NOMO-1 (cell line): ENCODE data around the gene PRF1.
"Not testable (repeated sequence)": the region's sequence is repeated elsewhere in the genome, so short reads cannot be mapped to it uniquely, and the experiment has no call there.

Experiments used
- DNase-seq, 2 experiments: peaks; one replicate each; lab custom pipeline; 2025; ENCODE audit not compliant: unreplicated experiment in 2 of 2; lab: John Stamatoyannopoulos, UW

The PRF1 gene

GRCh38 chr10:70595566-70596016, 7.0 kb downstream of the PRF1 start:
- DNase-seq: no peak

GRCh38 chr10:70594161-70594560, 8.4 kb downstream of the PRF1 start:
- no peak for DNase-seq

- DNase-seq: no peak
Observed at GRCh38 chr10:70593513-70593890, 9.0 kb downstream of the PRF1 start.

GRCh38 chr10:70592746-70593512, 9.6 kb downstream of the PRF1 start:
- no peak for DNase-seq

- no peak for DNase-seq
Observed at GRCh38 chr10:70592186-70592735, 10.3 kb downstream of the PRF1 start.

- no peak for DNase-seq
Observed at GRCh38 chr10:70590655-70591416, 11.7 kb downstream of the PRF1 start.

- no peak for DNase-seq
Observed at GRCh38 chr10:70589762-70590654, 12.5 kb downstream of the PRF1 start.

GRCh38 chr10:70588859-70589570, 13.5 kb downstream of the PRF1 start:
- peak in 1 of 2 experiments; percentile 60 for DNase-seq

- DNase-seq: peak in 1 of 2 experiments; percentile 38
Observed at GRCh38 chr10:70588255-70588654, 14.3 kb downstream of the PRF1 start.

GRCh38 chr10:70587045-70587658, 15.4 kb downstream of the PRF1 start:
- DNase-seq: no peak

GRCh38 chr10:70586348-70586930, 16.1 kb downstream of the PRF1 start:
- DNase-seq: no peak

GRCh38 chr10:70585578-70586169, 16.9 kb downstream of the PRF1 start:
- DNase-seq: no peak

GRCh38 chr10:70584909-70585544, 17.5 kb downstream of the PRF1 start:
- no peak for DNase-seq

GRCh38 chr10:70584366-70584765, 18.2 kb downstream of the PRF1 start:
- DNase-seq: no peak

- no peak for DNase-seq
Observed at GRCh38 chr10:70583669-70584037, 18.9 kb downstream of the PRF1 start.

GRCh38 chr10:70582793-70583668, 19.5 kb downstream of the PRF1 start:
- no peak for DNase-seq

GRCh38 chr10:70581176-70581575, 21.4 kb downstream of the PRF1 start:
- DNase-seq: not testable (repeated sequence)
